Prostate gland (tissue), 2 donors: ENCODE results near the gene CTNNA1. TPM values are rescaled to one million over a fixed set of nuclear protein-coding genes. Genes with fewer than 3 reads are reported as not detected.

Source experiments
- DNase-seq: peaks from one replicate; pipeline ENCODE4 v3.0.0-alpha.2; 2019; ENCODE audit warnings: low spot score
- H3K27ac ChIP-seq, 2 donors: fragments of 200-600 bp; sonication (generic); 2 replicates each; pipeline ENCODE4 v1.5.1; 2017 to 2019
- H3K27me3 ChIP-seq: fragments of 200-600 bp; sonication (generic); replicated peaks from 2 replicates; pipeline ENCODE4 v1.5.1; 2019; ENCODE audit not compliant: insufficient read depth
- H3K36me3 ChIP-seq, 2 donors: fragments of 200-600 bp; sonication (generic); 1 replicate in 1 of 2; 2 replicates in 1 of 2; pipeline versions ENCODE4 v1.5.1 to v1.8.1; 2017 to 2019
- H3K4me1 ChIP-seq: fragments of 200-600 bp; sonication (generic); replicated peaks from 2 replicates; pipeline ENCODE4 v1.5.1; 2019
- H3K4me3 ChIP-seq, 2 donors: fragments of 200-600 bp; sonication (generic); 2 replicates each; pipeline ENCODE4 v1.5.1; 2017 to 2019
- H3K9me3 ChIP-seq: fragments of 200-600 bp; sonication (generic); 2 replicates; pipeline ENCODE4 v1.5.1; 2017
- POLR2A ChIP-seq: fragments of 450-650 bp; IDR thresholded peaks from one replicate; pipeline ENCODE4 v1.6.1; 2016; ENCODE audit warnings: antibody characterized with exemption, mild to moderate bottlenecking
- POLR2AphosphoS5 ChIP-seq: sonication (generic); formaldehyde crosslinking; IDR thresholded peaks from one replicate; pipeline ENCODE4 v1.6.1; 2017; ENCODE audit warnings: antibody characterized with exemption
- WGBS: methylation state at CpG from one replicate; pipeline ENCODE4 v1.1.5; 2018; 5-methylcytosine and 5-hydroxymethylcytosine counted together
- intact Hi-C: fragments of 100-400 bp; cut with DNase I; formaldehyde crosslinking; loops from one replicate; pipeline ENCODE4 v1.14.2; 2022
- total RNA-seq, 2 donors: library from RNA; depleted of rRNA; stranded (reverse); fragments of >200 nt; gene quantifications; one replicate each; pipeline ENCODE4 v1.1.0, GENCODE V29; 2016
- TF ChIP-seq, protein P1 (sequence below), 4 experiments: fragments of 200-600 bp in 2 of 4; fragments of 450-650 bp in 2 of 4; sonication (generic) in 2 of 4; IDR thresholded peaks; 1 replicate in 3 of 4; 2 replicates in 1 of 4; pipeline ENCODE4 v1.5.1; 2016 to 2019; ENCODE audit warnings: antibody characterized with exemption in 4 of 4, mild to moderate bottlenecking in 2 of 4, moderate library complexity in 2 of 4

The CTNNA1 gene
- total RNA-seq, 2 donors from 2014 or later, result 210 to 212 TPM

DNA sequence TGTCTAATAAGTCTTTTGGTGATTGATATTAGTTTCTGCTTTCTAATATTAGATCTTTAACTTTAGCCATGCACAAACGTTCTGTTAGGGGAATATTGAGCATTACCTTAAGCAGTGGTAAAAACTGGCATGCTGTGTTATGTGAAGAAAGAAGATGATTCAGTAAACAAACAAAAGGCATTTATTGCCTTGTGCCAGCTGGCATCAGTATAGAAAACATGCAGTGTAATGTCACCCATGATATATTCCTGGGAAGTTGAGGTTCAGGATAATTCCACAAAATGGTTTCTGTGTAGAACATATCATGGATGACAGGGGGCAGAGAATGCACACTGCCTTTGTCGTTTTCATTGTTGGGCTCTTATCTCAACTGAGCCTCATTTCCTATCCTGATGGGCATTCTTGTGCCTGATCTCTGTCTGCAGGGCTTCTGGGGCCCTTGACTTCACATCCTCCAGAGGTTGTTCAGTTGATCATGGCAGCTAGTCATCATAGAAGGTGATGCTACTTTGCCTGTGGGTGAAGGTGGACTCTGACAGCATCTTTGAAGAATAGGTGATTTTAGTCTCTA is 97.7 kb downstream of the CTNNA1 start:
- H3K4me1 ChIP-seq, result no peaks in the 10 kb centered on the region
- no peak for DNase-seq
- TF ChIP-seq POLR2AphosphoS5 (no peak), POLR2A (no peak)
- TF ChIP-seq, protein P1, sequence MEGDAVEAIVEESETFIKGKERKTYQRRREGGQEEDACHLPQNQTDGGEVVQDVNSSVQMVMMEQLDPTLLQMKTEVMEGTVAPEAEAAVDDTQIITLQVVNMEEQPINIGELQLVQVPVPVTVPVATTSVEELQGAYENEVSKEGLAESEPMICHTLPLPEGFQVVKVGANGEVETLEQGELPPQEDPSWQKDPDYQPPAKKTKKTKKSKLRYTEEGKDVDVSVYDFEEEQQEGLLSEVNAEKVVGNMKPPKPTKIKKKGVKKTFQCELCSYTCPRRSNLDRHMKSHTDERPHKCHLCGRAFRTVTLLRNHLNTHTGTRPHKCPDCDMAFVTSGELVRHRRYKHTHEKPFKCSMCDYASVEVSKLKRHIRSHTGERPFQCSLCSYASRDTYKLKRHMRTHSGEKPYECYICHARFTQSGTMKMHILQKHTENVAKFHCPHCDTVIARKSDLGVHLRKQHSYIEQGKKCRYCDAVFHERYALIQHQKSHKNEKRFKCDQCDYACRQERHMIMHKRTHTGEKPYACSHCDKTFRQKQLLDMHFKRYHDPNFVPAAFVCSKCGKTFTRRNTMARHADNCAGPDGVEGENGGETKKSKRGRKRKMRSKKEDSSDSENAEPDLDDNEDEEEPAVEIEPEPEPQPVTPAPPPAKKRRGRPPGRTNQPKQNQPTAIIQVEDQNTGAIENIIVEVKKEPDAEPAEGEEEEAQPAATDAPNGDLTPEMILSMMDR (IDR thresholded peaks at IDR 0.05), result no peak
- no peak overlapping the region for H3K4me3 ChIP-seq
- no peaks in the 10 kb centered on the region for H3K9me3 ChIP-seq
- intact Hi-C loops, result no loop called here
- WGBS, result 25% methylated on average over 2 of the region's 2 CpGs
- no peaks in the 10 kb centered on the region for H3K36me3 ChIP-seq
- no peaks in the 10 kb centered on the region for H3K27me3 ChIP-seq
- no peak overlapping the region for H3K27ac ChIP-seq

DNA sequence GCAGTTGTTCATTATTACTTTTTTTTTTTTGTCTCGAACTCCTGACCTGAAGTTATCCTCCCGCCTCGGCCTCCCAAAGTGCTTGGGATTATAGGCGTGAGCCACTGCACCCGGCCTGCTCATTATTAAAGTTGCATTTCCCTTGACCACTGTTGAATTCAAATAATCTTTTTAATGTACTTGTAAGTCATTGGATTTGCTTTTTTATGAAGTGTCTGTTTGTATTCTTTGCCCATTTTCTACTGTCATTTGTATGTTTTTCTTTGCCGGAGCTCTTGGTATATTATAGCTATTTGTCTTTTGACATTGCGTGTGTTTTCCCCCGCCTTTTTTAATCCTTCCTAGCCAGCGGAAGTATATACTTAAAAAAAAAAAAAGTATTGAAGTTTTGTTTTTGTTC is 99.9 kb downstream of the CTNNA1 start:
- no peak for TF ChIP-seq POLR2AphosphoS5
- TF ChIP-seq POLR2A, result no peak
- H3K4me3 ChIP-seq, result no peak overlapping the region
- no peak for DNase-seq
- H3K27me3 ChIP-seq, result no peaks in the 10 kb centered on the region
- no peaks in the 10 kb centered on the region for H3K9me3 ChIP-seq
- WGBS, result 80% methylated on average over 9 of the region's 9 CpGs
- H3K36me3 ChIP-seq, result no peaks in the 10 kb centered on the region
- no peaks in the 10 kb centered on the region for H3K4me1 ChIP-seq
- intact Hi-C loops, result no loop called here
- no peak overlapping the region for H3K27ac ChIP-seq

DNA sequence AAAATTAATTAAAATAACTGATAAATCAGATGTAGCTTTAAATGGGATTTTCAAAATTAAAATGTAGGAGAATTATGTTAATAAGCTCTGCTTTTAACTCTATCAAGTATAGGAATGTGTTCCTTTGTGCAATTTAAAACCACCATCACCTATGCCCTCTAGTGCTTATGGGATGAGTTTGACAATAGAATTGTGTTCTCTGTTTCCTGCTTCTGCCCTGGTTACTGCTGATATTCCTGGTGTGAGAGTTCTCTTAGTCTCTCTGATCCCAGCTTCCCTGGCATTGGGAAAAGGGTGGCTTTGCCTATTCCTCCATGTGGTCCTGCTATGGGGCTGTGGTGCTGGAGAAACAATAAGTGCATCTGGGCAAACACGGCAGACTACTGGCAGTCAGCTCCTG is 113.8 kb downstream of the CTNNA1 start:
- intact Hi-C loops, result no loop called here
- Histone ChIP-seq H3K4me3 (no peak overlapping the region), H3K27me3 (no peaks in the 10 kb centered on the region), H3K36me3 (no peaks in the 10 kb centered on the region), H3K27ac (no peak overlapping the region), H3K9me3 (no peaks in the 10 kb centered on the region), H3K4me1 (peaks cover 4% of the 10 kb centered on the region)
- DNase-seq, result no peak
- TF ChIP-seq POLR2AphosphoS5, result no peak
- TF ChIP-seq, protein P1 (IDR thresholded peaks at IDR 0.05), result no peak
- 86% methylated on average over 1 of the region's 1 CpG for WGBS

DNA sequence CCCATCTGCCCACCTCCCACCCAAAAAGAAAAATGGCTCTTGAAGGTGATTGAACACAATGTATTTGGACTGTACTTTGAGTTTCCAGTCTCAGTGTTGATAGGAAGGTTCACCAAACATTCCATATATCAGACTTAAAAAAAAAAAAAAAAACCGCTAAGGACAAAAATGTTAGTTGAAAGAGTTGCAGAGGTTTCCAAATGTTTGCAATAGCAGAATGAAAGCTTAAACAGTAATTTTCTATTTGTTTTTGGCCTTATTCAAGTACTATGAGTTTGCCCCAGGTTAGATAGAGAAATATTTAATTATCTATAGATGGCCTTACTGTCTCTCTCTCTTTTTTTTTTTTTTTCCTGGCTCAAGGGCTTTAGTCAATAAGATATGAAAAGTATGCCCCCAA is 115.8 kb downstream of the CTNNA1 start:
- H3K9me3 ChIP-seq, result no peaks in the 10 kb centered on the region
- no peak for DNase-seq
- H3K4me1 ChIP-seq, result peaks cover 4% of the 10 kb centered on the region
- H3K4me3 ChIP-seq, result no peak overlapping the region
- TF ChIP-seq POLR2AphosphoS5 (no peak), POLR2A (no peak)
- TF ChIP-seq, protein P1 (IDR thresholded peaks at IDR 0.05), result no peak
- no peak overlapping the region for H3K27ac ChIP-seq
- no peaks in the 10 kb centered on the region for H3K27me3 ChIP-seq
- no peaks in the 10 kb centered on the region for H3K36me3 ChIP-seq
- 71% methylated on average over 1 of the region's 1 CpG for WGBS
- intact Hi-C loops, result no loop called here

DNA sequence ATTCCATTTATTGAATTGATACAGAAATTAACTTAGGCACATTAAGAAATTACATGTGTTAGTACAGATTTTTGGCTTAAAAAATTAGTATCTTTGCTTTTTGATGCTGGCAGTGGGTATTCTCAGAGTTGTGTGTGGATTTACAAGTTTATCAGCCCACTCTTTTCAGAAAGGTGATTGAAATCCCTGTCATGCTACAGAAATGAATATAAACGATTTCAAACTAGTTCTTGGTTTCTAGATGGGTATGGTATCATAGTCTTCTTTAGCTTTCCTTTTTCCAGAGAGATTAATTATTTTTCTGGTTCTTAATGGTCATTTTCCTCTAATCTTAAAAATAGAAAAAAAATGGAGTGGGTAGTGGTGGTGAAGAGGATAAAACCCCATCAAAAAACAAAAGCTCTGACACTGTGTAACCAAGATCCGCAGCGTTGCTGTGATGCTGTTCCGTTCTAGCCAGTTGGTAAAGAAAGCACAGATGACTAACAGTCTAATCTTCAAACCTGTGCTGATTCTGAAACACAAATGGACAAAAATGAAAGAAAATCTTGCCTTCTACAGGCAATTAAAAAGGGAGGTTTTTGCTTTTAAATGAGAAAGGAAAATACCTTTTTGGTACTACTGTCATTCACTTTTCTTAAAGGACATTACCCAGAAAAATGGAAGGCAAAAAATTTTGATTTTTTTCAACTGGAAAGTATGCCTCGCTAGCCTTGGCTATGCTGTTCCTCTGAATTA is 116.7 kb downstream of the CTNNA1 start:
- H3K4me1 ChIP-seq, result peaks cover 4% of the 10 kb centered on the region
- no peaks in the 10 kb centered on the region for H3K9me3 ChIP-seq
- no peak overlapping the region for H3K4me3 ChIP-seq
- TF ChIP-seq, protein P1 (IDR thresholded peaks at IDR 0.05), result no peak
- TF ChIP-seq POLR2A (no peak), POLR2AphosphoS5 (no peak)
- intact Hi-C loops, result no loop called here
- no peaks in the 10 kb centered on the region for H3K36me3 ChIP-seq
- DNase-seq, result no peak
- no peaks in the 10 kb centered on the region for H3K27me3 ChIP-seq
- WGBS, result 43% methylated on average over 5 of the region's 5 CpGs
- no peak overlapping the region for H3K27ac ChIP-seq
